ENCODE results near the gene L3MBTL2.

- TF ChIP-seq CTCF (IDR thresholded peaks at IDR 0.05; ENCODE audit: insufficient read depth, low read length, poor library complexity, severe bottlenecking) = no peak
- TF ChIP-seq EZH2phosphoT487 (conservative IDR thresholded peaks at IDR 0.05; ENCODE audit: low read length) = no peak
Observed at GRCh38 chr22:41260871-41261270, 55.8 kb downstream of the L3MBTL2 start.
